ENCODE results near the gene MAGI2. TPM values are rescaled to one million over a fixed set of nuclear protein-coding genes. Genes with fewer than 3 reads are reported as not detected.

The MAGI2 gene
- total RNA-seq, 2 donors from 2014 or later = 18.3 to 31.8 TPM

DNA sequence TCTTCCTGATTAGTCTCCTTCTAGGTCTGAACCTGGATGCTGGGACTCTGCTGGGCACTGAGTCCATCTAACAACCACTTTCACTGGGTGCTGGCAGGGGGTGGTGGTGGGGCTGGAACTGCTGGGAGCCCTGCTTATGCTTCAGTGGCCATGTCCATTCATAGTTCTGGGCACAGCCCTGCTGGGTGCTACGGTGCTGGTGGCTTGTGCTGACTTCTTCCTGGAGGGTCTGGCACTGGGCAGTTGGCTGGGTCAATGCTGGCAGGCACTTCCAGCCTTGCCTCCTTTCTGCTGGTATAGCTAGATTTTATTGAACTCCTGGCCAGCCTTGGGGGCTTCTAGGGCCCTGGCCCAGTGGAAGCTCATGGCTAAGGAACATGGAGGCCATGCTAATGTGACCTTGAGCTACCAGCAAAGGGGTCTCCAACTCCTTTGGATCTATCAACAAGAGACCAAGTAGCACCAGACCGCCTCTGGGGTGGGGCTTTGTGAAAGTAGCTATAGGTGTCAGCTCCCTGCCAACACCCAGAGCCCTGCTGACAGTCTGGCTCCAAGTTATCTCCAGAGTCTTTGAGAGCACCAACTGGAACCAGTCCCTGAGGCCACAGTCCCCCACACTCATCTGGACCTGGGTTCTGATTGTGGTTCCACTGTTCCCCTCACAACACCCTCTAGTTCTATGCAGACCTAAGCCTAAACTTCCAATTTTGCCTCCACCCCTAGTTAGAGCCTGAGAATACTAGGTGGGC lies 99.6 kb downstream of the MAGI2 start:
- DNase-seq (ENCODE audit: low spot score) = no peak
- Histone ChIP-seq H3K9me3 (no peaks in the 10 kb centered on the region), H3K27me3 (replicated peaks; ENCODE audit: insufficient read depth) (no peaks in the 10 kb centered on the region), H3K27ac (no peak overlapping the region), H3K36me3 (no peaks in the 10 kb centered on the region), H3K4me3 (no peak overlapping the region), H3K4me1 (ENCODE audit: control insufficient read depth in 1 of 2, low read depth in 2 of 2) (no peaks in the 10 kb centered on the region)
- TF ChIP-seq, protein P1, sequence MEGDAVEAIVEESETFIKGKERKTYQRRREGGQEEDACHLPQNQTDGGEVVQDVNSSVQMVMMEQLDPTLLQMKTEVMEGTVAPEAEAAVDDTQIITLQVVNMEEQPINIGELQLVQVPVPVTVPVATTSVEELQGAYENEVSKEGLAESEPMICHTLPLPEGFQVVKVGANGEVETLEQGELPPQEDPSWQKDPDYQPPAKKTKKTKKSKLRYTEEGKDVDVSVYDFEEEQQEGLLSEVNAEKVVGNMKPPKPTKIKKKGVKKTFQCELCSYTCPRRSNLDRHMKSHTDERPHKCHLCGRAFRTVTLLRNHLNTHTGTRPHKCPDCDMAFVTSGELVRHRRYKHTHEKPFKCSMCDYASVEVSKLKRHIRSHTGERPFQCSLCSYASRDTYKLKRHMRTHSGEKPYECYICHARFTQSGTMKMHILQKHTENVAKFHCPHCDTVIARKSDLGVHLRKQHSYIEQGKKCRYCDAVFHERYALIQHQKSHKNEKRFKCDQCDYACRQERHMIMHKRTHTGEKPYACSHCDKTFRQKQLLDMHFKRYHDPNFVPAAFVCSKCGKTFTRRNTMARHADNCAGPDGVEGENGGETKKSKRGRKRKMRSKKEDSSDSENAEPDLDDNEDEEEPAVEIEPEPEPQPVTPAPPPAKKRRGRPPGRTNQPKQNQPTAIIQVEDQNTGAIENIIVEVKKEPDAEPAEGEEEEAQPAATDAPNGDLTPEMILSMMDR (IDR thresholded peaks at IDR 0.05) = no peak
- no peak for ATAC-seq (ENCODE audit: insufficient number of reproducible peaks, low FRiP score, low read depth)

- no peaks in the 10 kb centered on the region for H3K36me3 ChIP-seq
- H3K4me3 ChIP-seq = no peak overlapping the region
- TF ChIP-seq, protein P1 (IDR thresholded peaks at IDR 0.05) = no peak
- no peak for ATAC-seq (ENCODE audit: insufficient number of reproducible peaks, low FRiP score, low read depth)
- no peaks in the 10 kb centered on the region for H3K27me3 ChIP-seq (replicated peaks; ENCODE audit: insufficient read depth)
- no peaks in the 10 kb centered on the region for H3K4me1 ChIP-seq (ENCODE audit: control insufficient read depth in 1 of 2, low read depth in 2 of 2)
- no peak for DNase-seq (ENCODE audit: low spot score)
- no peaks in the 10 kb centered on the region for H3K9me3 ChIP-seq
- no peak overlapping the region for H3K27ac ChIP-seq
Observed at GRCh38 chr7:79352323-79352722, 101.1 kb downstream of the MAGI2 start.

DNA sequence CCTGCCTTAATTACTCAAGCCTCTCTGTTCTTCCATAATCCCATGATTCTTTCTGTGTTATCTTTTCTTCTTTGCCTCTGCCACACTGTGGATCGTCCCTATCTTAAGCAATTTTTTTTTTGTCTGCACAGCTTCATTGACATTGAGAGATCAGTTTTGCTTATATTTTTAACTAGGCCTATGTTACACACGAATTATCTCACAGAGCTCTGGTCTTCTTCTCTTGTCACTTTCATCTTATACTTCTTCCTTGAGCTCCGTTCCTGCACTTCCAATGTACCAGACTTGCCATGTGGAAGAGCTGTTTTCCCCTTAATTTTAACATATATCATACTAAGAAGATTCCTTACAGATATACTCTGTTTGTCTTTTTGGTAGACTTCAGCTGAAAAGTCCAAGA lies 106.1 kb downstream of the MAGI2 start:
- Histone ChIP-seq H3K4me3 (no peak overlapping the region), H3K36me3 (no peaks in the 10 kb centered on the region), H3K27me3 (replicated peaks; ENCODE audit: insufficient read depth) (no peaks in the 10 kb centered on the region), H3K9me3 (no peaks in the 10 kb centered on the region), H3K27ac (no peak overlapping the region), H3K4me1 (ENCODE audit: control insufficient read depth in 1 of 2, low read depth in 2 of 2) (no peaks in the 10 kb centered on the region)
- DNase-seq (ENCODE audit: low spot score) (no peak), ATAC-seq (ENCODE audit: insufficient number of reproducible peaks, low FRiP score, low read depth) (no peak)
- TF ChIP-seq, protein P1 (IDR thresholded peaks at IDR 0.05) = no peak

DNA sequence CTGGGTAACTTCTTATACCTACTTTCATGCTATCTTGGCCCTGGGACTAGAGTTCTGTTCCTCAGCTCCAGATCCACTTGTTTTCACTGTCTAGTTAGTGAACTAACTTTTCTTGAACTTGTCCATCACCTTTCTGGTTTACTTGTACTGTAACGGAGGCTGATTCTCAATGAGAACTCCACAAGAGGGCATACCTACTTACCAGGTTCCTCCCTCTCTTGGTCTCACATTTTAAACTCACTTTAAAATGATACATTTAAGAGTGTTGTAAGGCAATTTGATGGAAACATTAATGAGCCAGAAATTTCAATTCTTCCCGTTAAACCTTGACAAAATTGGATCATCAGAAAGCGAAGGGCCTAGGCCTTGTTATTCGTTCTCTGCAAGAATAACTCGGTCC lies 111.6 kb downstream of the MAGI2 start:
- Histone ChIP-seq H3K4me3 (no peak overlapping the region), H3K36me3 (no peaks in the 10 kb centered on the region), H3K27me3 (replicated peaks; ENCODE audit: insufficient read depth) (no peaks in the 10 kb centered on the region), H3K9me3 (no peaks in the 10 kb centered on the region), H3K4me1 (ENCODE audit: control insufficient read depth in 1 of 2, low read depth in 2 of 2) (no peaks in the 10 kb centered on the region), H3K27ac (no peak overlapping the region)
- ATAC-seq (ENCODE audit: insufficient number of reproducible peaks, low FRiP score, low read depth) (no peak), DNase-seq (ENCODE audit: low spot score) (no peak)
- TF ChIP-seq, protein P1 (IDR thresholded peaks at IDR 0.05) = no peak

DNA sequence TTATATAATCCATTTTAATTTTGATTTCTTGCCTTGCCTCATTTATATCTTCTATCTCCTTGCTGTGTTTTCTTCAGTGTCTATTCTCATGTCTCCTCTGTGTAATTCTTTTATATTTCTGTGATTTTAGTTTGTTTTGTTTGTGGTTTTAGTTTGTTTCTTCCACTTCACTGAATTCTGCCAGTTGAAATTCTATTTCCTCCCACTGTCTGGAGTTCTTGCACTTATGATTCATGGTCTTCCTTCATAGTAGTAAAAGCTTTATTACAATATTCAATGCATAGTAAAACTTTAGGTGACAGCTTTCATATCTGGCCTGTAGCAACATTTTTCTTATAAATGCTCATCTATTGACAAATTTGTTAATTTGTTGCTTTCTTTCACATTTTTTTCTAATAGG lies 113.3 kb downstream of the MAGI2 start:
- TF ChIP-seq, protein P1 (IDR thresholded peaks at IDR 0.05) = no peak
- Histone ChIP-seq H3K27me3 (replicated peaks; ENCODE audit: insufficient read depth) (no peaks in the 10 kb centered on the region), H3K9me3 (no peaks in the 10 kb centered on the region), H3K4me3 (no peak overlapping the region), H3K36me3 (no peaks in the 10 kb centered on the region), H3K27ac (no peak overlapping the region), H3K4me1 (ENCODE audit: control insufficient read depth in 1 of 2, low read depth in 2 of 2) (no peaks in the 10 kb centered on the region)
- ATAC-seq (ENCODE audit: insufficient number of reproducible peaks, low FRiP score, low read depth) (no peak), DNase-seq (ENCODE audit: low spot score) (no peak)
